OCI-LY1 (cell line): ENCODE measurements around the gene IGFALS.

Source experiments
- EZH2 ChIP-seq: fragments of 200-600 bp; sonication (generic), shearing (Covaris generic); IDR thresholded peaks from 2 replicates; pipeline ENCODE4 v1.8.0; 2017; ENCODE audit warnings: borderline replicate concordance, mixed run types, mild to moderate bottlenecking, antibody characterized with exemption, low read length, moderate library complexity, mixed read lengths
- TF ChIP-seq, protein P1 (sequence below): fragments of 200-600 bp; sonication (generic), shearing (Covaris generic); IDR thresholded peaks from 2 replicates; pipeline ENCODE4 v1.5.1; 2017; ENCODE audit warnings: mild to moderate bottlenecking, antibody characterized with exemption, low read length, moderate library complexity, mixed read lengths

DNA sequence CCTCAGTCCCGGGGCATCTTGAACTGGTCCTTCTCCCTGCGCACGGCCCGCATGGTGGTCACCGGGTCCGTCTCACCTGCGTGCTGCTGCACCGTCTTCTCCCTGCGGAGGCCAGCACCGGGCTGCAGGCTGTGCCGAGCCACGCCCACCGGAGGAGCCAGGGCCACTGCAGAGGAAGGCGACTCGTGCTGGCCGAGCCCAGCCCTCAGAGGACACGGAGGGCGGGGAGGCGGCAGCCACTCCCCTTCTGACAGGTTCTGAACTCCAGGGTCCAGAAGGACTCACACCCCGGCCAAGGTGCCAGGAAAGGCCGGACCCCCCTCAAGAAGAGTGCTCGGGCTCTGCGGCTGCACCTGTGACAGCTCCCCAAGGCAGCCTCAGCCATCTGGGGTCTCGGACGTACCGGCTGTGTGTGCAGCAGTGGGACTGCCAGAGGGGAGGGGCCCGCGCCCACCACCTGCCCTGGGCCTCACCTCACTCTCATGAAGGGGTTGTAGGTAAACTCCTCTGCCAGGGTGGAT lies 15.8 kb upstream of the IGFALS start:
- TF ChIP-seq, protein P1, sequence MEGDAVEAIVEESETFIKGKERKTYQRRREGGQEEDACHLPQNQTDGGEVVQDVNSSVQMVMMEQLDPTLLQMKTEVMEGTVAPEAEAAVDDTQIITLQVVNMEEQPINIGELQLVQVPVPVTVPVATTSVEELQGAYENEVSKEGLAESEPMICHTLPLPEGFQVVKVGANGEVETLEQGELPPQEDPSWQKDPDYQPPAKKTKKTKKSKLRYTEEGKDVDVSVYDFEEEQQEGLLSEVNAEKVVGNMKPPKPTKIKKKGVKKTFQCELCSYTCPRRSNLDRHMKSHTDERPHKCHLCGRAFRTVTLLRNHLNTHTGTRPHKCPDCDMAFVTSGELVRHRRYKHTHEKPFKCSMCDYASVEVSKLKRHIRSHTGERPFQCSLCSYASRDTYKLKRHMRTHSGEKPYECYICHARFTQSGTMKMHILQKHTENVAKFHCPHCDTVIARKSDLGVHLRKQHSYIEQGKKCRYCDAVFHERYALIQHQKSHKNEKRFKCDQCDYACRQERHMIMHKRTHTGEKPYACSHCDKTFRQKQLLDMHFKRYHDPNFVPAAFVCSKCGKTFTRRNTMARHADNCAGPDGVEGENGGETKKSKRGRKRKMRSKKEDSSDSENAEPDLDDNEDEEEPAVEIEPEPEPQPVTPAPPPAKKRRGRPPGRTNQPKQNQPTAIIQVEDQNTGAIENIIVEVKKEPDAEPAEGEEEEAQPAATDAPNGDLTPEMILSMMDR: no peak
- no peak for TF ChIP-seq EZH2
